ENCODE results near the gene CLNK.

CLNK gene

GRCh38 chr4:10500776-10501175, 183.8 kb downstream of the CLNK start:
- Mint-ChIP-seq H3K36me3 (ENCODE audit: low read depth) (no peaks in the 10 kb centered on the region), H3K4me3 (no peak overlapping the region), H3K27me3 (no peaks in the 10 kb centered on the region), H3K27ac (no peak overlapping the region), H3K4me1 (ENCODE audit: low read depth) (no peaks in the 10 kb centered on the region), H3K9me3 (peaks cover 11% of the 10 kb centered on the region)
- intact Hi-C loops (cut with micrococcal nuclease), result no loop called here

- Mint-ChIP-seq H3K27me3 (no peaks in the 10 kb centered on the region), H3K27ac (no peak overlapping the region), H3K4me1 (ENCODE audit: low read depth) (no peaks in the 10 kb centered on the region), H3K9me3 (no peaks in the 10 kb centered on the region), H3K36me3 (ENCODE audit: low read depth) (no peaks in the 10 kb centered on the region), H3K4me3 (no peak overlapping the region)
- intact Hi-C loops (cut with micrococcal nuclease), result no loop called here
Observed at GRCh38 chr4:10496200-10496599, 188.4 kb downstream of the CLNK start.

- Mint-ChIP-seq H3K27ac (no peak overlapping the region), H3K36me3 (ENCODE audit: low read depth) (no peaks in the 10 kb centered on the region), H3K27me3 (no peaks in the 10 kb centered on the region), H3K4me3 (no peak overlapping the region), H3K9me3 (no peaks in the 10 kb centered on the region), H3K4me1 (ENCODE audit: low read depth) (no peaks in the 10 kb centered on the region)
- intact Hi-C loops (cut with micrococcal nuclease), result no loop called here
Observed at GRCh38 chr4:10495651-10496050, 188.9 kb downstream of the CLNK start.

- Mint-ChIP-seq H3K9me3 (no peaks in the 10 kb centered on the region), H3K4me3 (no peak overlapping the region), H3K27ac (no peak overlapping the region), H3K27me3 (peaks cover 1% of the 10 kb centered on the region), H3K36me3 (ENCODE audit: low read depth) (no peaks in the 10 kb centered on the region), H3K4me1 (ENCODE audit: low read depth) (no peaks in the 10 kb centered on the region)
- intact Hi-C loops (cut with micrococcal nuclease), result no loop called here
Observed at GRCh38 chr4:10492464-10492863, 192.1 kb downstream of the CLNK start.

GRCh38 chr4:10491401-10491800, 193.2 kb downstream of the CLNK start:
- H3K27me3 Mint-ChIP-seq, result peaks cover 1% of the 10 kb centered on the region
- H3K27ac Mint-ChIP-seq, result no peak overlapping the region
- H3K4me1 Mint-ChIP-seq (ENCODE audit: low read depth), result no peaks in the 10 kb centered on the region
- no peaks in the 10 kb centered on the region for H3K9me3 Mint-ChIP-seq
- no peaks in the 10 kb centered on the region for H3K36me3 Mint-ChIP-seq (ENCODE audit: low read depth)
- intact Hi-C loops (cut with micrococcal nuclease), result no loop called here
- H3K4me3 Mint-ChIP-seq, result no peak overlapping the region

- Mint-ChIP-seq H3K4me3 (no peak overlapping the region), H3K4me1 (ENCODE audit: low read depth) (no peaks in the 10 kb centered on the region), H3K27ac (no peak overlapping the region), H3K36me3 (ENCODE audit: low read depth) (no peaks in the 10 kb centered on the region), H3K27me3 (peaks cover 1% of the 10 kb centered on the region), H3K9me3 (no peaks in the 10 kb centered on the region)
- intact Hi-C loops (cut with micrococcal nuclease), result no loop called here
Observed at GRCh38 chr4:10490996-10491395, 193.6 kb downstream of the CLNK start.

GRCh38 chr4:10482913-10483312, 201.7 kb downstream of the CLNK start:
- Mint-ChIP-seq H3K4me3 (no peak overlapping the region), H3K27me3 (no peaks in the 10 kb centered on the region), H3K36me3 (ENCODE audit: low read depth) (no peaks in the 10 kb centered on the region), H3K27ac (no peak overlapping the region), H3K9me3 (no peaks in the 10 kb centered on the region), H3K4me1 (ENCODE audit: low read depth) (no peaks in the 10 kb centered on the region)
- intact Hi-C loops (cut with micrococcal nuclease), result no loop called here

GRCh38 chr4:10480616-10481015, 204.0 kb downstream of the CLNK start:
- H3K27ac Mint-ChIP-seq, result no peak overlapping the region
- H3K4me1 Mint-ChIP-seq (ENCODE audit: low read depth), result no peaks in the 10 kb centered on the region
- H3K4me3 Mint-ChIP-seq, result no peak overlapping the region
- intact Hi-C loops (cut with micrococcal nuclease), result no loop called here
- no peaks in the 10 kb centered on the region for H3K36me3 Mint-ChIP-seq (ENCODE audit: low read depth)
- no peaks in the 10 kb centered on the region for H3K9me3 Mint-ChIP-seq
- peaks cover 1% of the 10 kb centered on the region for H3K27me3 Mint-ChIP-seq

- Mint-ChIP-seq H3K27me3 (peaks cover 1% of the 10 kb centered on the region), H3K9me3 (no peaks in the 10 kb centered on the region), H3K4me3 (no peak overlapping the region), H3K36me3 (ENCODE audit: low read depth) (no peaks in the 10 kb centered on the region), H3K4me1 (ENCODE audit: low read depth) (no peaks in the 10 kb centered on the region), H3K27ac (no peak overlapping the region)
- intact Hi-C loops (cut with micrococcal nuclease), result no loop called here
Observed at GRCh38 chr4:10478621-10479020, 205.9 kb downstream of the CLNK start.

- no peak overlapping the region for H3K27ac Mint-ChIP-seq
- no peaks in the 10 kb centered on the region for H3K36me3 Mint-ChIP-seq (ENCODE audit: low read depth)
- no peak overlapping the region for H3K4me3 Mint-ChIP-seq
- no peaks in the 10 kb centered on the region for H3K4me1 Mint-ChIP-seq (ENCODE audit: low read depth)
- H3K9me3 Mint-ChIP-seq, result no peaks in the 10 kb centered on the region
- intact Hi-C loops (cut with micrococcal nuclease), result no loop called here
- peaks cover 4% of the 10 kb centered on the region for H3K27me3 Mint-ChIP-seq
Observed at GRCh38 chr4:10470505-10470904, 214.1 kb downstream of the CLNK start.

GRCh38 chr4:10466161-10466560, 218.4 kb downstream of the CLNK start:
- H3K9me3 Mint-ChIP-seq, result no peaks in the 10 kb centered on the region
- intact Hi-C loops (cut with micrococcal nuclease), result no loop called here

GRCh38 chr4:10462876-10463275, 221.7 kb downstream of the CLNK start:
- peaks cover 64% of the 10 kb centered on the region for H3K27me3 Mint-ChIP-seq
- H3K4me1 Mint-ChIP-seq (ENCODE audit: low read depth), result peaks cover 11% of the 10 kb centered on the region
- no peaks in the 10 kb centered on the region for H3K9me3 Mint-ChIP-seq
- no peak overlapping the region for H3K4me3 Mint-ChIP-seq
- H3K27ac Mint-ChIP-seq, result no peak overlapping the region
- H3K36me3 Mint-ChIP-seq (ENCODE audit: low read depth), result no peaks in the 10 kb centered on the region
- intact Hi-C loops (cut with micrococcal nuclease), result no loop called here

More at GRCh38 chr4:10466161-10466560, 218.4 kb downstream of the CLNK start:
- Mint-ChIP-seq H3K4me1 (ENCODE audit: low read depth) (peaks cover 7% of the 10 kb centered on the region), H3K27ac (no peak overlapping the region), H3K36me3 (ENCODE audit: low read depth) (no peaks in the 10 kb centered on the region), H3K27me3 (peaks cover 36% of the 10 kb centered on the region), H3K4me3 (no peak overlapping the region)

- Mint-ChIP-seq H3K27me3 (peaks cover 70% of the 10 kb centered on the region), H3K9me3 (no peaks in the 10 kb centered on the region), H3K4me3 (peak overlapping the region; percentile 77), H3K27ac (peak overlapping the region; percentile 50), H3K4me1 (ENCODE audit: low read depth) (peaks cover 17% of the 10 kb centered on the region), H3K36me3 (ENCODE audit: low read depth) (no peaks in the 10 kb centered on the region)
- intact Hi-C loops (cut with micrococcal nuclease), result loop anchor here (1.0 kb wide), 1 partner anchor 76 kb away; no protein-coding TSS in a partner anchor
Observed at GRCh38 chr4:10461850-10462400, 222.6 kb downstream of the CLNK start.

- H3K4me3 Mint-ChIP-seq, result peak overlapping the region; percentile 77
- peak overlapping the region; percentile 50 for H3K27ac Mint-ChIP-seq
- intact Hi-C loops (cut with micrococcal nuclease), result loop anchor here (1.0 kb wide), 1 partner anchor 77 kb away; no protein-coding TSS in a partner anchor
- H3K36me3 Mint-ChIP-seq (ENCODE audit: low read depth), result peaks cover 4% of the 10 kb centered on the region
- H3K9me3 Mint-ChIP-seq, result no peaks in the 10 kb centered on the region
- peaks cover 20% of the 10 kb centered on the region for H3K4me1 Mint-ChIP-seq (ENCODE audit: low read depth)
- peaks cover 72% of the 10 kb centered on the region for H3K27me3 Mint-ChIP-seq
Observed at GRCh38 chr4:10461091-10461849, 223.3 kb downstream of the CLNK start.
